Measurements from ENCODE around the gene RBM15. TPM values are rescaled to one million over a fixed set of nuclear protein-coding genes. Genes with fewer than 3 reads are reported as not detected.

Gene RBM15
- total and polyA plus RNA-seq, 2 of the 13 experiments (the other 11 are each of a cell fraction or from before 2014, with no cell fraction given), result 13.5 to 36.4 TPM

- ChIA-PET CTCF (ENCODE audit: low intra/inter-chr PET ratio, low total read pairs) (no interaction called here), POLR2A (no interaction called here)
- WGBS (ENCODE audit: low lambda C conversion rate), result 97% methylated on average over 1 of the region's 1 CpG
Measured at GRCh38 chr1:110387048-110387754, 48.0 kb downstream of the RBM15 start.

GRCh38 chr1:110390096-110390495 lies 50.9 kb downstream of the RBM15 start:
- H3K4me3 ChIP-seq (replicated peaks in 1 of 3; ENCODE audit: insufficient read depth in 1 of 3, low read depth in 2 of 3, low read length in 3 of 3), result no peak overlapping the region
- H3K9ac ChIP-seq (ENCODE audit: insufficient read depth, low read depth, low read length), result no peak overlapping the region

More at GRCh38 chr1:110387048-110387754, 48.0 kb downstream of the RBM15 start:
- H3K27me3 ChIP-seq (ENCODE audit: control insufficient read depth in 1 of 2, insufficient read depth in 2 of 2, low read length in 2 of 2), result no peaks in the 10 kb centered on the region
- no TSS peak for BruUV-seq (replicated peaks)
- no peak for DNase-seq (ENCODE audit: low spot score)
- in situ Hi-C loops (cut with HindIII; ENCODE audit: extremely low pct_ligation_motif_present, low pct_unique_long_range_greater_than_20kb), result no loop called here
- H3K4me3 ChIP-seq (replicated peaks in 1 of 3; ENCODE audit: insufficient read depth in 1 of 3, low read depth in 2 of 3, low read length in 3 of 3), result no peak overlapping the region
- no peak overlapping the region for H3K9ac ChIP-seq (ENCODE audit: insufficient read depth, low read depth, low read length)
- H2AFZ ChIP-seq (ENCODE audit: low read length), result no peak overlapping the region
- intact Hi-C loops (cut with micrococcal nuclease; ENCODE audit: unreplicated experiment), result no loop called here
- H3K79me2 ChIP-seq (ENCODE audit: insufficient read depth, low read length), result no peaks in the 10 kb centered on the region
- peaks cover 17% of the 10 kb centered on the region for H3K4me1 ChIP-seq (ENCODE audit: insufficient read depth, low read length)
- no peak for ATAC-seq
- TF ChIP-seq KDM5B (CRISPR knock-in tag; IDR thresholded peaks at IDR 0.05; ENCODE audit: borderline replicate concordance) (no peak), MAFK (conservative IDR thresholded peaks at IDR 0.05 in 1 of 2, IDR thresholded peaks at IDR 0.05 in 1 of 2; ENCODE audit: low read length in 2 of 2) (peak; percentile 66 to 86), MAFF (IDR thresholded peaks at IDR 0.05; ENCODE audit: low read depth, low read length) (peak; percentile 82)
- H4K20me1 ChIP-seq (ENCODE audit: insufficient read depth, low read length), result no peaks in the 10 kb centered on the region
- no peak overlapping the region for H3K27ac ChIP-seq (ENCODE audit: extremely low read length, insufficient read depth, low read length)
- no peaks in the 10 kb centered on the region for H3K36me3 ChIP-seq (replicated peaks in 1 of 2; ENCODE audit: control insufficient read depth in 1 of 2, insufficient read depth in 2 of 2, low read length in 2 of 2)
- no peaks in the 10 kb centered on the region for H3K9me3 ChIP-seq (ENCODE audit: low read length)
- no peak for FAIRE-seq
- H3K4me2 ChIP-seq (ENCODE audit: low read depth, low read length), result no peak overlapping the region

More at GRCh38 chr1:110390096-110390495, 50.9 kb downstream of the RBM15 start:
- Histone ChIP-seq H3K36me3 (replicated peaks in 1 of 2; ENCODE audit: control insufficient read depth in 1 of 2, insufficient read depth in 2 of 2, low read length in 2 of 2) (peaks cover 0 to 7% of the 10 kb centered on the region in 2 experiments; a peak in 1 of 5 replicates), H3K4me2 (ENCODE audit: low read depth, low read length) (peak overlapping the region; percentile 50; the same call in 1 of the 2 replicates), H3K79me2 (ENCODE audit: insufficient read depth, low read length) (no peaks in the 10 kb centered on the region), H4K20me1 (ENCODE audit: insufficient read depth, low read length) (no peaks in the 10 kb centered on the region), H3K9me3 (ENCODE audit: low read length) (no peaks in the 10 kb centered on the region), H3K27ac (ENCODE audit: extremely low read length, insufficient read depth, low read length) (no peak overlapping the region), H3K4me1 (ENCODE audit: insufficient read depth, low read length) (peaks cover 39% of the 10 kb centered on the region), H2AFZ (ENCODE audit: low read length) (no peak overlapping the region), H3K27me3 (ENCODE audit: control insufficient read depth in 1 of 2, insufficient read depth in 2 of 2, low read length in 2 of 2) (no peaks in the 10 kb centered on the region)
- in situ Hi-C loops (cut with HindIII; ENCODE audit: extremely low pct_ligation_motif_present, low pct_unique_long_range_greater_than_20kb) (no loop called here), intact Hi-C loops (cut with micrococcal nuclease; ENCODE audit: unreplicated experiment) (loop anchor here (5.0 kb wide), 2 partner anchors 38 to 53 kb away; partner anchors contain the start of gene RBM15)
- CTCF ChIA-PET (ENCODE audit: low intra/inter-chr PET ratio, low total read pairs), result no interaction called here
- DNase-seq (ENCODE audit: low spot score) (no peak), ATAC-seq (no peak), FAIRE-seq (no peak)
- POLR2A ChIA-PET, result no interaction called here
- BruUV-seq (replicated peaks), result no TSS peak
- TF ChIP-seq BORCS8-MEF2B (CRISPR knock-in tag; IDR thresholded peaks at IDR 0.05) (no peak), RBFOX2 (IDR thresholded peaks at IDR 0.05; ENCODE audit: low read depth, low read length) (no peak), ZBTB25 (CRISPR knock-in tag; IDR thresholded peaks at IDR 0.05) (no peak), DZIP1 (CRISPR knock-in tag; IDR thresholded peaks at IDR 0.05) (no peak), ZNF549 (CRISPR knock-in tag; IDR thresholded peaks at IDR 0.05) (no peak)
- 92% methylated on average over 6 of the region's 6 CpGs for WGBS (ENCODE audit: low lambda C conversion rate)

Measured in HepG2 (cell line).